Loucy (cell line): Measurements from ENCODE around the gene UNC13D.

ENCODE experiments used
- H2AFZ ChIP-seq: fragments of 200-600 bp; sonication (generic); 2 replicates; pipeline ENCODE4 v1.6.0; 2016; ENCODE audit warnings: antibody characterized with exemption, mild to moderate bottlenecking, low read length, moderate library complexity
- H3F3A ChIP-seq: fragments of 200-600 bp; 2 replicates; pipeline ENCODE4 v1.6.0; 2016; ENCODE audit warnings: antibody characterized with exemption, low read depth, mild to moderate bottlenecking
- H3K27me3 ChIP-seq: fragments of 200-600 bp; sonication (generic); 2 replicates; pipeline ENCODE4 v1.6.1; 2014; ENCODE audit warnings: low read length, mild to moderate bottlenecking; ENCODE audit not compliant: insufficient read depth, poor library complexity, severe bottlenecking
- H3K36me3 ChIP-seq: fragments of 200-600 bp; sonication (generic); 2 replicates; pipeline ENCODE4 v1.6.1; 2016; ENCODE audit warnings: low read length; ENCODE audit not compliant: insufficient read depth
- H3K4me1 ChIP-seq: fragments of 200-600 bp; sonication (generic); 2 replicates; pipeline ENCODE4 v1.5.1; 2014; ENCODE audit warnings: low read length, mild to moderate bottlenecking; ENCODE audit not compliant: insufficient read depth, poor library complexity, severe bottlenecking
- H3K4me2 ChIP-seq: fragments of 200-600 bp; sonication (generic); 2 replicates; pipeline ENCODE4 v1.6.0; 2014; ENCODE audit warnings: antibody characterized with exemption, low read length, low read depth, mild to moderate bottlenecking; ENCODE audit not compliant: poor library complexity, severe bottlenecking
- H3K4me3 ChIP-seq: fragments of 200-600 bp; sonication (generic); 2 replicates; pipeline ENCODE4 v1.5.1; 2014; ENCODE audit warnings: low read length, mild to moderate bottlenecking, mixed read lengths; ENCODE audit not compliant: poor library complexity, severe bottlenecking
- H3K79me2 ChIP-seq: fragments of 200-600 bp; sonication (generic); 2 replicates; pipeline ENCODE4 v1.6.1; 2014; ENCODE audit warnings: low read length; ENCODE audit not compliant: insufficient read depth
- H3K9ac ChIP-seq: fragments of 200-600 bp; sonication (generic); 2 replicates; pipeline ENCODE4 v1.6.0; 2014; ENCODE audit warnings: mild to moderate bottlenecking, low read depth, low read length, moderate library complexity; ENCODE audit not compliant: poor library complexity, severe bottlenecking
- H3K9me2 ChIP-seq: fragments of 200-600 bp; sonication (generic); replicated peaks from 2 replicates; pipeline ENCODE4 v1.6.1; 2016; ENCODE audit warnings: low read depth, low read length, mixed read lengths
- H3K9me3 ChIP-seq: fragments of 200-600 bp; sonication (generic); 2 replicates; pipeline ENCODE4 v1.6.1; 2014; ENCODE audit warnings: mild to moderate bottlenecking, antibody characterized with exemption, low read length, low read depth; ENCODE audit not compliant: insufficient read depth
- H4K20me1 ChIP-seq: fragments of 200-600 bp; sonication (generic); 2 replicates; pipeline ENCODE4 v1.6.0; 2014; ENCODE audit warnings: antibody characterized with exemption, low read length, mild to moderate bottlenecking; ENCODE audit not compliant: insufficient read depth, poor library complexity, severe bottlenecking
- EZH2phosphoT487 ChIP-seq: fragments of 200-600 bp; IDR thresholded peaks from 2 replicates; pipeline ENCODE4 v1.6.1; 2018; ENCODE audit warnings: antibody characterized with exemption, mild to moderate bottlenecking, moderate library complexity, borderline replicate concordance
- TF ChIP-seq, protein P1 (sequence below): fragments of 200-600 bp; sonication (generic); conservative IDR thresholded peaks from 2 replicates; pipeline ENCODE4 v1.5.1; 2014; ENCODE audit warnings: mild to moderate bottlenecking, antibody characterized with exemption, low read length

Gene UNC13D

DNA sequence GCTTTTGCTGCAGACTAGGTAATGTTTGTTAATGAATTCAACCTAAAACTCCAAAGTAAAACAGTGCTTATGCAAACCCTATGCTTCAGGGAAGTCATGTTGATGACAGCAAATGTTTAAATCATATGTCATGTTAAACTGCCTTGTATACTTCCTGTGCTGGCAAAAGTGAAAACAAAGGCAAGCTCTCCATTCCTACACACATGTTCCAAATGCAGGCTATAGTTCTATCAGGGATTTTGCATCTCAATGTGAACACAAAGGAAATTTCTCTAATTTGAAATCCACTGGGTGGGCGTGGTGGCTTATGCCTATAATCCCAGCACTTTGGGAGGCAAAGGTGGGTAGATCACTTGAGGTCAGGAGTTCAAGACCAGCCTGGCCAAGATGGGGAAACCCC, 40.3 kb downstream of the UNC13D start:
- Histone ChIP-seq H3K9me2 (no peaks in the 10 kb centered on the region), H3K79me2 (peaks cover 70% of the 10 kb centered on the region), H4K20me1 (peaks cover 8% of the 10 kb centered on the region), H3F3A (no peaks in the 10 kb centered on the region), H3K36me3 (peaks cover 22% of the 10 kb centered on the region; the same call in 1 of the 2 replicates), H3K4me3 (no peak overlapping the region), H2AFZ (no peak overlapping the region), H3K27me3 (no peaks in the 10 kb centered on the region), H3K4me1 (no peaks in the 10 kb centered on the region), H3K4me2 (no peak overlapping the region), H3K9ac (no peak overlapping the region), H3K9me3 (no peaks in the 10 kb centered on the region)
- TF ChIP-seq EZH2phosphoT487 = no peak
- TF ChIP-seq, protein P1, sequence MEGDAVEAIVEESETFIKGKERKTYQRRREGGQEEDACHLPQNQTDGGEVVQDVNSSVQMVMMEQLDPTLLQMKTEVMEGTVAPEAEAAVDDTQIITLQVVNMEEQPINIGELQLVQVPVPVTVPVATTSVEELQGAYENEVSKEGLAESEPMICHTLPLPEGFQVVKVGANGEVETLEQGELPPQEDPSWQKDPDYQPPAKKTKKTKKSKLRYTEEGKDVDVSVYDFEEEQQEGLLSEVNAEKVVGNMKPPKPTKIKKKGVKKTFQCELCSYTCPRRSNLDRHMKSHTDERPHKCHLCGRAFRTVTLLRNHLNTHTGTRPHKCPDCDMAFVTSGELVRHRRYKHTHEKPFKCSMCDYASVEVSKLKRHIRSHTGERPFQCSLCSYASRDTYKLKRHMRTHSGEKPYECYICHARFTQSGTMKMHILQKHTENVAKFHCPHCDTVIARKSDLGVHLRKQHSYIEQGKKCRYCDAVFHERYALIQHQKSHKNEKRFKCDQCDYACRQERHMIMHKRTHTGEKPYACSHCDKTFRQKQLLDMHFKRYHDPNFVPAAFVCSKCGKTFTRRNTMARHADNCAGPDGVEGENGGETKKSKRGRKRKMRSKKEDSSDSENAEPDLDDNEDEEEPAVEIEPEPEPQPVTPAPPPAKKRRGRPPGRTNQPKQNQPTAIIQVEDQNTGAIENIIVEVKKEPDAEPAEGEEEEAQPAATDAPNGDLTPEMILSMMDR = no peak

GRCh38 chr17:75799402-75799801, 44.8 kb downstream of the UNC13D start:
- Histone ChIP-seq H2AFZ (no peak overlapping the region), H4K20me1 (peaks cover 3% of the 10 kb centered on the region), H3K79me2 (peaks cover 76% of the 10 kb centered on the region)

DNA sequence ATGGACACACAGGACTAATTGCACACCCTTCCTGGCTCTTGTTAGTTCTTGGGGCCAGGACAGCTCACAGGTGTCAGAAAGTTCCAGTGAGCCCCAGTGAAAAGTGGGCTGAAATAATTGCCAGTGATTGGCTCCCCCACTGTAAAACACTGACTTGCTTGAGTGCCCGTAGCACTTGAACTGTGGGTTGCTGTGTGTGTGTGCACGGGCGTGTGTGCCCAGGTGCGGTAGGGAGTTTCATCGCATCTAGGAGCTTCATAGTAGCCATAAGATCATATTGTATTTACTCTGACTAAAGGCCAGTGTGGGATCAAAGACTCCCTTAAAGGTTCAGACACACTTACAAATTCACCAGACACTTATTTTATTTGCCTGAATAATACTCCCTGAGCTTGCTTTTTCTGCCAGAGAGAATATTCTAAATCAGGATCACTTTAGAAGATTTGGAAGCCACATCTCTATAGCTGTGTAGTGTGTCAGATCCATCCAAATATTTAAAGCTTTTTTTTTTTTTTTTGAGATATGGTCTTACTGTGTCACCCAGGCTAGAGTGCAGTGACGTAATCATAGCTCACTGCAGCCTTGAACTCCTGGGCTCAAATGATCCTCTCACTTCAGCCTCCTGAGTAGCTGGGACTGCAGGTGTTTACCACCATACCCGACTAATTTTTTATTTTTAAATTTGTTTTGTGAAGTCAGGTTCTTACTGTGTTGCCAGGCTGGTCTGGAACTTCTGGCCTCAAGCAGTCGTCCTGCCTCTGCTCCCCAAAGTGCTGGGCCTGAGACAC, 48.2 kb downstream of the UNC13D start:
- TF ChIP-seq, protein P1 = no peak
- no peak for TF ChIP-seq EZH2phosphoT487
- Histone ChIP-seq H3K4me2 (no peak overlapping the region), H3K9me3 (no peaks in the 10 kb centered on the region), H3K9me2 (no peaks in the 10 kb centered on the region), H3K79me2 (peaks cover 82% of the 10 kb centered on the region), H3K36me3 (peaks cover 51% of the 10 kb centered on the region; the same call in 1 of the 2 replicates), H3K4me3 (no peak overlapping the region), H3K27me3 (no peaks in the 10 kb centered on the region), H3F3A (no peaks in the 10 kb centered on the region), H3K4me1 (peaks cover 26% of the 10 kb centered on the region), H2AFZ (no peak overlapping the region), H4K20me1 (peaks cover 28% of the 10 kb centered on the region), H3K9ac (no peak overlapping the region)

More at GRCh38 chr17:75799402-75799801, 44.8 kb downstream of the UNC13D start:
- Histone ChIP-seq H3K9ac (no peak overlapping the region), H3K9me3 (no peaks in the 10 kb centered on the region), H3K4me1 (no peaks in the 10 kb centered on the region), H3F3A (no peaks in the 10 kb centered on the region), H3K9me2 (no peaks in the 10 kb centered on the region), H3K4me2 (no peak overlapping the region), H3K36me3 (peaks cover 40% of the 10 kb centered on the region; the same call in 1 of the 2 replicates), H3K4me3 (no peak overlapping the region), H3K27me3 (no peaks in the 10 kb centered on the region)
- TF ChIP-seq, protein P1 = no peak; the same call in 1 of the 2 replicates
- no peak for TF ChIP-seq EZH2phosphoT487
